K562 (cell line): ENCODE results near the gene UBR7. TPM values are rescaled to one million over a fixed set of nuclear protein-coding genes. Genes with fewer than 3 reads are reported as not detected.
A peak's percentile ranks its signal among the peaks of the same experiment; 100 is the strongest.

ENCODE experiments used
- BMI1 ChIP-seq: fragments of 150-350 bp; IDR thresholded peaks from 2 replicates; pipeline ENCODE4 v1.6.1; 2014; ENCODE audit warnings: low read length
- CBFA2T3 ChIP-seq: fragments of 450-650 bp; IDR thresholded peaks from 2 replicates; pipeline ENCODE4 v1.6.1; 2017
- NBN ChIP-seq: fragments of 450-650 bp; IDR thresholded peaks from 2 replicates; pipeline ENCODE4 v1.6.1; 2016; ENCODE audit warnings: low read depth, mild to moderate bottlenecking
- POLR3G ChIP-seq: IDR thresholded peaks from 2 replicates; pipeline ENCODE4 v1.6.1; 2011; ENCODE audit not compliant: insufficient read length, insufficient replicate concordance; ENCODE audit errors: extremely low read depth
- PTRF ChIP-seq: fragments of 450-650 bp; IDR thresholded peaks from 2 replicates; pipeline ENCODE4 v1.6.1; 2016; ENCODE audit warnings: mild to moderate bottlenecking, missing genetic modification characterization, missing compliant biosample characterization
- RB1 ChIP-seq: fragments of 450-650 bp; IDR thresholded peaks from 2 replicates; pipeline ENCODE4 v1.6.1; 2017; ENCODE audit warnings: low read depth, mild to moderate bottlenecking
- SIX5 ChIP-seq, 2 experiments: IDR thresholded peaks; 2 replicates each; pipeline ENCODE4 v1.6.1; 2011; ENCODE audit warnings: low read length in 2 of 2, borderline replicate concordance in 1 of 2, low read depth in 1 of 2, mild to moderate bottlenecking in 1 of 2, moderate library complexity in 1 of 2; ENCODE audit not compliant: insufficient read depth in 1 of 2
- ZFP36 ChIP-seq: fragments of 150-350 bp; IDR thresholded peaks from 2 replicates; pipeline ENCODE4 v1.6.1; 2018; ENCODE audit warnings: low read length, low read depth; ENCODE audit not compliant: partially characterized antibody
- ZNF239 ChIP-seq: fragments of 250-450 bp; sonication (Bioruptor Pico); IDR thresholded peaks from 2 replicates; pipeline ENCODE4 v1.4.0; 2020; ENCODE audit warnings: mild to moderate bottlenecking
- ZNF408 ChIP-seq: fragments of 250-450 bp; sonication (Bioruptor Pico); IDR thresholded peaks from 2 replicates; pipeline ENCODE4 v1.4.0; 2020; ENCODE audit warnings: low read depth, mild to moderate bottlenecking, moderate library complexity
- polyA plus RNA-seq, 8 experiments: library from polyadenylated mRNA; depleted of rRNA in 4 of 8; stranded (reverse) in 5 of 8; unstranded in 3 of 8; fragments of >200 nt; fragmentation: Nextera tagmentation in 2 of 8; fragmentation: Illumina TruSeq in 1 of 8; extraction: Ambion mirVana in 2 of 8; extraction: Trizol in 1 of 8; gene quantifications; 2 replicates each; pipeline versions ENCODE4 v1.2.1 to v1.2.3, GENCODE V29; 2011 to 2014; ENCODE audit warnings: inconsistent platforms in 1 of 8, missing spikeins in 1 of 8
- total RNA-seq, 7 experiments: library from RNA; depleted of rRNA in 6 of 7; stranded (reverse); fragments of >200 nt in 6 of 7; fragmentation: Illumina TruSeq in 2 of 7; extraction: Trizol in 2 of 7; gene quantifications; 2 replicates each; pipeline versions ENCODE4 v1.2.1 to v1.2.3, GENCODE V29; 2011 to 2021; ENCODE audit warnings: low replicate concordance in 1 of 7
- TF ChIP-seq, protein P1 (sequence below): fragments of 450-650 bp; IDR thresholded peaks from 2 replicates; pipeline ENCODE4 v1.6.1; 2016; ENCODE audit warnings: mild to moderate bottlenecking, moderate library complexity
- TF ChIP-seq, protein P2 (sequence below): sonication (generic); formaldehyde crosslinking; IDR thresholded peaks from 2 replicates; pipeline ENCODE4 v1.8.1; 2023; ENCODE audit warnings: mild to moderate bottlenecking, missing genetic modification reagents
- TF ChIP-seq, protein P3 (sequence below): fragments of 450-650 bp; IDR thresholded peaks from 2 replicates; pipeline ENCODE4 v1.6.1; 2016; ENCODE audit warnings: low read depth, mild to moderate bottlenecking, moderate library complexity

UBR7 gene
- total and polyA plus RNA-seq, 9 of the 15 experiments (the other 6 are each of a cell fraction or from before 2014, with no cell fraction given): 12.5 to 63.0 (median 34.4) TPM

DNA sequence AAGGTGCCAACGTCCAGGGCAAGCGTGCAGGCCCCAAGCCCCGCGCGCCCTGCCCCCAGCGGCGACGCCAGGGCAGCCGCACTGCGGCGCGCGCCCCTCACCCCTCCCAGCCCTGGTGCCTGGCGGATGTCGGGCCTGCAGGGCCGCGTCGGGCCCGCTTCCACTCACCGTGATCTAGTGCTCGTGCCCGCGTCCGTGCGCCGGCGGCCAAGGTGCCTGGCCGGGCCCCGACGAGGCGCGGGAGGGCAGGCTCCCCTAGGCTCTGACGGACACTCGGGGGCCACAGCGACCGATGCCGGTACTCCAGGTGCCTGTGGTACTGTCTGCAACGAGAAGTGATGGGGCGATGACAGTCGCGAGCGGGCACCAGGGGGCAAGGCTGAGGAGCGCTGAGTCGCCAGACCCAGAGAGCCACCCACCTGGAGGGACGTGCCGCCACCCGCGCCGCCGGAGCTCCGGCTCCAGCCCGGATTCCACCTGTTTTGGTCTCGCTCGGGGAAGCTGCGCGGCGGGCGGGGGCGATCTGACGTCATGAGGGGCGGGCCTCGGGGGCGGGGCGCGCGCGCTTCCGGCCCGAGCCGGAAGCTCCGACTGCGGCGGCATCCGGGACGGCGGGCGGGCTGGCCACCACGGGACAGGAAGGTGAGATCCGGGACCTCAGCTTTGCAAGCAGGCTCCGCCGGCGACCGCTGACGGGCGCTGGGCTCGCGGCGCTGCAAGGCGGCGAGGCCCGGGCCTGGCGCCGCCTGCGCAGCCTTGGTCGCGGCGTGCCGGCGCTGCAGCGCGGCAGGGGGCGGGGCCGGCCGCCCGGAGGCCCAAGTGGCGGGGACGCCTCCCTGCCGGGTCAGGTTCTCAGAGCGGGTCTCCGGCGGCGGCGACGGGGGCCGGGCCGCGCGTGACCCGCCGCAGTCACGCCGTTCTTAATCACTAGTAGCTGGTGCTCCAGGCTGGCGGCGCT is 22.4 kb upstream of the UBR7 start, which contains the start of the genes LYSET and MOAP1 (continued):
- TF ChIP-seq, protein P1, sequence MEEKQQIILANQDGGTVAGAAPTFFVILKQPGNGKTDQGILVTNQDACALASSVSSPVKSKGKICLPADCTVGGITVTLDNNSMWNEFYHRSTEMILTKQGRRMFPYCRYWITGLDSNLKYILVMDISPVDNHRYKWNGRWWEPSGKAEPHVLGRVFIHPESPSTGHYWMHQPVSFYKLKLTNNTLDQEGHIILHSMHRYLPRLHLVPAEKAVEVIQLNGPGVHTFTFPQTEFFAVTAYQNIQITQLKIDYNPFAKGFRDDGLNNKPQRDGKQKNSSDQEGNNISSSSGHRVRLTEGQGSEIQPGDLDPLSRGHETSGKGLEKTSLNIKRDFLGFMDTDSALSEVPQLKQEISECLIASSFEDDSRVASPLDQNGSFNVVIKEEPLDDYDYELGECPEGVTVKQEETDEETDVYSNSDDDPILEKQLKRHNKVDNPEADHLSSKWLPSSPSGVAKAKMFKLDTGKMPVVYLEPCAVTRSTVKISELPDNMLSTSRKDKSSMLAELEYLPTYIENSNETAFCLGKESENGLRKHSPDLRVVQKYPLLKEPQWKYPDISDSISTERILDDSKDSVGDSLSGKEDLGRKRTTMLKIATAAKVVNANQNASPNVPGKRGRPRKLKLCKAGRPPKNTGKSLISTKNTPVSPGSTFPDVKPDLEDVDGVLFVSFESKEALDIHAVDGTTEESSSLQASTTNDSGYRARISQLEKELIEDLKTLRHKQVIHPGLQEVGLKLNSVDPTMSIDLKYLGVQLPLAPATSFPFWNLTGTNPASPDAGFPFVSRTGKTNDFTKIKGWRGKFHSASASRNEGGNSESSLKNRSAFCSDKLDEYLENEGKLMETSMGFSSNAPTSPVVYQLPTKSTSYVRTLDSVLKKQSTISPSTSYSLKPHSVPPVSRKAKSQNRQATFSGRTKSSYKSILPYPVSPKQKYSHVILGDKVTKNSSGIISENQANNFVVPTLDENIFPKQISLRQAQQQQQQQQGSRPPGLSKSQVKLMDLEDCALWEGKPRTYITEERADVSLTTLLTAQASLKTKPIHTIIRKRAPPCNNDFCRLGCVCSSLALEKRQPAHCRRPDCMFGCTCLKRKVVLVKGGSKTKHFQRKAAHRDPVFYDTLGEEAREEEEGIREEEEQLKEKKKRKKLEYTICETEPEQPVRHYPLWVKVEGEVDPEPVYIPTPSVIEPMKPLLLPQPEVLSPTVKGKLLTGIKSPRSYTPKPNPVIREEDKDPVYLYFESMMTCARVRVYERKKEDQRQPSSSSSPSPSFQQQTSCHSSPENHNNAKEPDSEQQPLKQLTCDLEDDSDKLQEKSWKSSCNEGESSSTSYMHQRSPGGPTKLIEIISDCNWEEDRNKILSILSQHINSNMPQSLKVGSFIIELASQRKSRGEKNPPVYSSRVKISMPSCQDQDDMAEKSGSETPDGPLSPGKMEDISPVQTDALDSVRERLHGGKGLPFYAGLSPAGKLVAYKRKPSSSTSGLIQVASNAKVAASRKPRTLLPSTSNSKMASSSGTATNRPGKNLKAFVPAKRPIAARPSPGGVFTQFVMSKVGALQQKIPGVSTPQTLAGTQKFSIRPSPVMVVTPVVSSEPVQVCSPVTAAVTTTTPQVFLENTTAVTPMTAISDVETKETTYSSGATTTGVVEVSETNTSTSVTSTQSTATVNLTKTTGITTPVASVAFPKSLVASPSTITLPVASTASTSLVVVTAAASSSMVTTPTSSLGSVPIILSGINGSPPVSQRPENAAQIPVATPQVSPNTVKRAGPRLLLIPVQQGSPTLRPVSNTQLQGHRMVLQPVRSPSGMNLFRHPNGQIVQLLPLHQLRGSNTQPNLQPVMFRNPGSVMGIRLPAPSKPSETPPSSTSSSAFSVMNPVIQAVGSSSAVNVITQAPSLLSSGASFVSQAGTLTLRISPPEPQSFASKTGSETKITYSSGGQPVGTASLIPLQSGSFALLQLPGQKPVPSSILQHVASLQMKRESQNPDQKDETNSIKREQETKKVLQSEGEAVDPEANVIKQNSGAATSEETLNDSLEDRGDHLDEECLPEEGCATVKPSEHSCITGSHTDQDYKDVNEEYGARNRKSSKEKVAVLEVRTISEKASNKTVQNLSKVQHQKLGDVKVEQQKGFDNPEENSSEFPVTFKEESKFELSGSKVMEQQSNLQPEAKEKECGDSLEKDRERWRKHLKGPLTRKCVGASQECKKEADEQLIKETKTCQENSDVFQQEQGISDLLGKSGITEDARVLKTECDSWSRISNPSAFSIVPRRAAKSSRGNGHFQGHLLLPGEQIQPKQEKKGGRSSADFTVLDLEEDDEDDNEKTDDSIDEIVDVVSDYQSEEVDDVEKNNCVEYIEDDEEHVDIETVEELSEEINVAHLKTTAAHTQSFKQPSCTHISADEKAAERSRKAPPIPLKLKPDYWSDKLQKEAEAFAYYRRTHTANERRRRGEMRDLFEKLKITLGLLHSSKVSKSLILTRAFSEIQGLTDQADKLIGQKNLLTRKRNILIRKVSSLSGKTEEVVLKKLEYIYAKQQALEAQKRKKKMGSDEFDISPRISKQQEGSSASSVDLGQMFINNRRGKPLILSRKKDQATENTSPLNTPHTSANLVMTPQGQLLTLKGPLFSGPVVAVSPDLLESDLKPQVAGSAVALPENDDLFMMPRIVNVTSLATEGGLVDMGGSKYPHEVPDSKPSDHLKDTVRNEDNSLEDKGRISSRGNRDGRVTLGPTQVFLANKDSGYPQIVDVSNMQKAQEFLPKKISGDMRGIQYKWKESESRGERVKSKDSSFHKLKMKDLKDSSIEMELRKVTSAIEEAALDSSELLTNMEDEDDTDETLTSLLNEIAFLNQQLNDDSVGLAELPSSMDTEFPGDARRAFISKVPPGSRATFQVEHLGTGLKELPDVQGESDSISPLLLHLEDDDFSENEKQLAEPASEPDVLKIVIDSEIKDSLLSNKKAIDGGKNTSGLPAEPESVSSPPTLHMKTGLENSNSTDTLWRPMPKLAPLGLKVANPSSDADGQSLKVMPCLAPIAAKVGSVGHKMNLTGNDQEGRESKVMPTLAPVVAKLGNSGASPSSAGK: no peak
- TF ChIP-seq ZFP36: peak; percentile 35
- TF ChIP-seq CBFA2T3: no peak
- TF ChIP-seq POLR3G: no peak
- peak; percentile 59; the same call in 1 of the 2 replicates for TF ChIP-seq RB1
- no peak for TF ChIP-seq BMI1
- no peak for TF ChIP-seq NBN
- TF ChIP-seq, protein P2, sequence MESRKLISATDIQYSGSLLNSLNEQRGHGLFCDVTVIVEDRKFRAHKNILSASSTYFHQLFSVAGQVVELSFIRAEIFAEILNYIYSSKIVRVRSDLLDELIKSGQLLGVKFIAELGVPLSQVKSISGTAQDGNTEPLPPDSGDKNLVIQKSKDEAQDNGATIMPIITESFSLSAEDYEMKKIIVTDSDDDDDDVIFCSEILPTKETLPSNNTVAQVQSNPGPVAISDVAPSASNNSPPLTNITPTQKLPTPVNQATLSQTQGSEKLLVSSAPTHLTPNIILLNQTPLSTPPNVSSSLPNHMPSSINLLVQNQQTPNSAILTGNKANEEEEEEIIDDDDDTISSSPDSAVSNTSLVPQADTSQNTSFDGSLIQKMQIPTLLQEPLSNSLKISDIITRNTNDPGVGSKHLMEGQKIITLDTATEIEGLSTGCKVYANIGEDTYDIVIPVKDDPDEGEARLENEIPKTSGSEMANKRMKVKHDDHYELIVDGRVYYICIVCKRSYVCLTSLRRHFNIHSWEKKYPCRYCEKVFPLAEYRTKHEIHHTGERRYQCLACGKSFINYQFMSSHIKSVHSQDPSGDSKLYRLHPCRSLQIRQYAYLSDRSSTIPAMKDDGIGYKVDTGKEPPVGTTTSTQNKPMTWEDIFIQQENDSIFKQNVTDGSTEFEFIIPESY (CRISPR knock-in tag): no peak
- TF ChIP-seq ZNF239: no peak
- no peak for TF ChIP-seq ZNF408
- TF ChIP-seq, protein P3, sequence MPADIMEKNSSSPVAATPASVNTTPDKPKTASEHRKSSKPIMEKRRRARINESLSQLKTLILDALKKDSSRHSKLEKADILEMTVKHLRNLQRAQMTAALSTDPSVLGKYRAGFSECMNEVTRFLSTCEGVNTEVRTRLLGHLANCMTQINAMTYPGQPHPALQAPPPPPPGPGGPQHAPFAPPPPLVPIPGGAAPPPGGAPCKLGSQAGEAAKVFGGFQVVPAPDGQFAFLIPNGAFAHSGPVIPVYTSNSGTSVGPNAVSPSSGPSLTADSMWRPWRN: no peak
- no peak for TF ChIP-seq SIX5 (IDR thresholded peaks at IDR 0.05; ENCODE audit: borderline replicate concordance in 1 of 2, insufficient read depth in 1 of 2, low read depth in 1 of 2, low read length in 2 of 2)
- no peak for TF ChIP-seq PTRF
